SK-N-MC (cell line): ENCODE data around the gene MAP4K4.

ENCODE experiments used
- EZH2 ChIP-seq: fragments of 200-600 bp; sonication (generic); IDR thresholded peaks from one replicate; pipeline ENCODE4 v1.6.1; 2017; ENCODE audit warnings: antibody characterized with exemption
- FOXP2 ChIP-seq: optimal IDR thresholded peaks from 2 replicates; pipeline ENCODE3; 2011; ENCODE audit warnings: mild to moderate bottlenecking, moderate library complexity; ENCODE audit not compliant: insufficient read depth; ENCODE audit errors: extremely low read length, control extremely low read depth
- POLR2AphosphoS5 ChIP-seq: IDR thresholded peaks from 2 replicates; pipeline ENCODE4 v1.6.1; 2012; ENCODE audit warnings: mild to moderate bottlenecking, low read depth, low read length, borderline replicate concordance

GRCh38 chr2:101823859-101824258 lies 126.4 kb downstream of the MAP4K4 start:
- no peak for TF ChIP-seq EZH2
- no peak for TF ChIP-seq POLR2AphosphoS5
- no peak for TF ChIP-seq FOXP2
